A172 (cell line): Measurements from ENCODE around the gene ANKRD42. TPM values are rescaled to one million over a fixed set of nuclear protein-coding genes. Genes with fewer than 3 reads are reported as not detected.

Experiments
- DNase-seq: peaks from one replicate; pipeline ENCODE4 v3.0.0-alpha.2; 2015; ENCODE audit warnings: low spot score
- total RNA-seq: library from RNA; depleted of rRNA; stranded (reverse); fragments of >200 nt; shearing (Covaris generic); gene quantifications from 2 replicates; pipeline ENCODE4 v1.2.3, GENCODE V29; 2014; rRNA removed

ANKRD42 gene
- total RNA-seq, 1 experiment from 2014 or later = 11.1 TPM

GRCh38 chr11:83287631-83288030 lies 94.1 kb downstream of the ANKRD42 start:
- no peak for DNase-seq

GRCh38 chr11:83292709-83293456 lies 99.4 kb downstream of the ANKRD42 start:
- DNase-seq = peak; percentile 75

- no peak for DNase-seq
Measured at GRCh38 chr11:83293457-83293774, 99.9 kb downstream of the ANKRD42 start.

GRCh38 chr11:83294208-83294607 lies 100.7 kb downstream of the ANKRD42 start:
- no peak for DNase-seq

Other genes with a start within 250 kb of the ANKRD42 start
- gene RAB30, start 121.8 kb upstream of the ANKRD42 start, total RNA-seq = 24.7 and 26.8 TPM in 2 replicates
- gene PCF11, start 36.6 kb upstream of the ANKRD42 start, total RNA-seq = 33.3 and 35.3 TPM in 2 replicates
- gene CCDC90B, start 92.7 kb downstream of the ANKRD42 start, total RNA-seq = 88.9 and 94.5 TPM in 2 replicates